ENCODE measurements around the gene MSTO1.
"Not testable (repeated sequence)": the region's sequence is repeated elsewhere in the genome, so short reads cannot be mapped to it uniquely, and the experiment has no call there.

Gene MSTO1

DNA sequence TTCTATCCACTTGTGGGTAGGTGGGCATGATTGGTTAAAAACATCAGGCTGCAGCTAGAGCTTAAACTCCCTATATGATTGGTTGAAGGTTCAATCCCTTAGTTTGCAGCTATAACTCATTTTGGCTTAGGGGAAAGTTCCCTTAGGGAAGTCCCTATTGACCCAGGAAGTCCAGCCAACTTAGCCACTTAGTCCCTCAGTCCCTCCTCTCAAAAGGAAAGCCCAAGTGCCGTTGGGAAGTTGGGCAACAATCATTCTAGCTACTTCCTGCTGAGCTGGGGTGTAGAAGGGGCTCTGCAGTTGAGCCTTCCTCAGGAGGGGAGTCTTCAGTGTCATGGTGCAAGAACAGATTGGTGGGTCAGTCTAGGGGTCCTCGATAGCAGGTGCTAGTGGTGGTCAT, 12.2 kb downstream of the MSTO1 start:
- no peak for DNase-seq (ENCODE audit: low spot score)

DNA sequence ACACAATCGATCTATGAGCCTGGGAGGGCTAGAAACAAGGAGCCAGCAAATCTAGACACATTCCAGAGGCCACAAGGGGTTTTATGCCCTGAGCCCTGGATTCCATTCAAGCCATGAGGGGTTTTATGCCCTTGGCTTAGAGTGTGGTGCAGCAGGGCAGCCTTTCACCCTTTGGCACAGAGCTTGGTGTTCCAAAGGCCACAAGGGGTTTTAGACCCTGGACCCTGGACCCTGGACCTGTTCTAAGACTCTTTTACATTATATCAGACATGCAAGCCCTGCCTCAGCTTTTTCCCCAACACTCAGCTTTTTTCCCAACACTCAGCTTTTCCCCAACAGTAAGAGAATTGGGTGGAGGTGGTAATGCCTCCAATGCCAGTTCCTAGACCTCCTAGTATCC, 13.3 kb downstream of the MSTO1 start:
- no peak for DNase-seq (ENCODE audit: low spot score)

DNA sequence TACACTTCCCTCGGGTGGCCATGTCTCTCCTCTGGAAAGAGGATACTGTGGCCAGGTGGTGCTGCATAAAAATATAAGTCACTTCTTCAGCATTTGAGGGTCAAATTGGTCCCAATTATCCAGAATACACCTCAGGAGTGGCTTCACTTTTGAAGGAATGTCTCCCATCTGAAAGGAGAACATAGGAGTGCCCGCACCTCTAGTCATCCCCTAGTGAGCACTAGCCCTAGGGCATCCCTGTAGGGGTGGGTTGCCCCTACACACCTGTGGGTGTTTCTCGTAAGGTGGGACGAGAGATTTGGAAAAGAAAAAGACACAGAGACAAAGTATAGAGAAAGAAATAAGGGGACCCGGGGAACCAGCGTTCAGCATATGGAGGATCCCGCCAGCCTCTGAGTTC, 16.4 kb downstream of the MSTO1 start:
- DNase-seq (ENCODE audit: low spot score) = not testable (repeated sequence)

DNA sequence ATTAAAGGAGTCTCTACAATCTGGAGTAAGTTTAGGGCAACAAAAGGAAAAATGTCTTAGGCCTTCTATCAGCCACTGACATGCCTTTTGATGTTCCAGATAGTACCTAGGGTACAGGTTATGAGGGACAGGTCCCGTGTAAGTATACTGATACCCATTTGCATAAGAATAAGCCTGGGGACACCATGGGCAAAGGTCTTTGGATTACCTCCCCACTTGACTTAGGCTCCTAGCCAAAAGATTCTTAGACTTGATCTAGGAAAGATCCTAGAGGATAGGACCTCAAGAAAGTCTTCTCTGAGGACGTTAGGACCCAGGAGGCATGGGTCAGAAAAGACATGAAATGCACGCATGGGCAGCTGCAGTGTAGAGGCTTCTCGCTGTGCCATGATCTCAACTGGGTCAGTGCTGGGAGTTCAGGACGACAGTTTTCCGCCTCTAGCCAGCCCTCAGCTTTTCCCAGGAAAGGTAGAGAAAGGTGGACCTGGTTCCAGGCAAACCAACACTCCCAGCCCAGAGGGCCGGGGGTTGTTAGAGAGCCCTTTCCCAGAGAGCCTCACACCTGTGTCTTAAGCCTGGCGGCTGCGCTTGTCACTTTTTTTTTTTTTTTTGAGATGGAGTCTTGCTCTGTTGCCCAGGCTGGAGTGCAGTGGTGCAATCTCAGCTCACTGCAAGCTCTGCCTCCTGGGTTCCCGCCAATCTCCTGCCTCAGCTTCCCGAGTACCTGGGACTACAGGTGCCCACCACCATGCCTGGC, 26.6 kb downstream of the MSTO1 start:
- no peak for DNase-seq (ENCODE audit: low spot score)

DNA sequence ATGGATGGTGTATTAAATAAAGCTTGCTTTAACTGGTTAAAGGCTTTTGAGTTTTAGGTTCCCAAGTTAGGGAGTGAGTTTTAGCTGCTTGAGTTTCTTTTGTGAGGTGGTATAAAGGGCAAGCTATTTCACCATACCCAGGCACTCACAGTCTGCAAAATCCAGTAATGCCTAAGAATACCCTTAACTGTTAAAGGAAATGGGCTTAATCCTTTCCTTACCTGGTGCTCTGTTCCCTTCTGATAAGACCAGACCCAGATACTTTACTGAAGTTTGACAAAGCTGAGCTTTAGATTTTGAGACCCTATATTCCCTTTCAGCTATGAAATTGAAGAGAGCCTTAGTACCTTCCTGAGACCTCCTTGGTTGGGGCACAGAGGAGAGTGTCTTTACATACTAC, 30.3 kb downstream of the MSTO1 start:
- DNase-seq (ENCODE audit: low spot score) = no peak

DNA sequence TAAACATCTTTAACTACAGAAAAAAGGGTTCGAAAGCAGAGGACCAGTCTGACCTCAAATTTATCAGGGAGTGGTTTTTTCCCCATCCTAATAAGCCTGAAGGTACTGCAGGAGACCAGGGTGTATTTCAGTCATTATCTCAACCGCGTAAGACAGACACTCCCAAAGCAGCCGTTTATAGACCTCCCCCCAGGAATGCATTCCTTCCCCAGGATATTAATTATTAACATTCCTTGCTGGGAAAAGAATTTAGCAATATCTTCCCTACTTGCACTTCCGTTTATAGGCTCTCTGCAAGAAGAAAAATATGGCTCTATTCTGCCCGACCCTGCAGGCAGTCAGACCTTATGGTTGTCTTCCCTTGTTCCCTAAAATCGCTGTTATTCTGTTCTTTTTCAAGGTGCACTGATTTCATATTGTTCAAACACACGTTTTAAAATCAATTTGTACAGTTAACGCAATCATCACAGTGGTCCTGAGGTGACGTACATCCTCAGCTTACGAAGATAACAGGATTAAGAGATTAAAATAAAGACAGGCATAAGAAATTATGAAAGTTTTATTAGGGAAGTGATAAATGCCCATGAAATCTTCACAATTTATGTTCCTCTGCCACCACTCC, 32.7 kb downstream of the MSTO1 start:
- DNase-seq (ENCODE audit: low spot score) = not testable (repeated sequence)

DNA sequence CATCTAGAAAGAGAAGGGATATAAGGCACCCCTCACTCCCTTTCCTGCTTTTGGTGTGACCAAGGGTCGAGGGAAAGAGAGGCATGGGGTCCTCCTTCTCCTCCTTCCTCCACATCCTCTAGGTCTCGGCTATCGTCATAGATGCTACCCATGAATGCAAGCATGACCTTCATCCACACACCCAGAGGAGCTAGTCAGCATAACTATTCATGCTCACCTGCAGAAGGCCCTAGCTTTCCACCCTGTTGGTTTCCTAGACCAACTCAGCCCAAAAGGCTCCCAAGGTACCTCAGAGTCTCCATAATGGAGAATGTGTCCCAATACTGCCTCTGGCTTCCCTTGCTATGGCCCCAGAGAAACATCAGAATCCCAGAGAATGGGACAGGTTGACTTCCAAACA, 33.2 kb downstream of the MSTO1 start:
- DNase-seq (ENCODE audit: low spot score) = no peak

DNA sequence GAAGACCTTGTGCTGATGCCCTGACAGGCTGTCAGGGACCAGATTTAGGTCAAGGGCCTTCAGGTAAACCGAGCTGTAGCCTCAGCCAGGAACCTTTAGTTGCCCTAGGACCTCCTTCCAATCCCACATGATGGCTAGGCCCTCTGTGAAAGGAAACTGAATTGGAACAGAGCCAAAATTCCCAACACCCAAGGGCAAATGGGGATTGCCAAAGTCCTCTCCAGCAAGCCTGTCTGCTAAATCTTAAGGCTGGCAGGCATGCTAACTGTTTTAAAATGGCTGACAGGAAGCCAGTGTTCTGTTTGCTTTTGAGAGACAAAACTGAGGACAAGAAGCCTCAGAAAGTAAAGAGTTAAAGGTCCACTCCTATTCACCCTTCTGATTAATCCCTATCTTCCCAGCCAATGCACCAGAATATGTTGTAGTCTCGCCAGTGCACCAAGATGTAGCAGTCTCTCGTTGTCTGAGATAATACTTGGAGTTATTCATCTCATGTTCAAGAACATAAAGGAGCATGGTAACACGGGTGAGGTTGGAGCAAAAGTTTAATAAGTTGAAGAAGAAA, 35.1 kb downstream of the MSTO1 start:
- no peak for DNase-seq (ENCODE audit: low spot score)

DNA sequence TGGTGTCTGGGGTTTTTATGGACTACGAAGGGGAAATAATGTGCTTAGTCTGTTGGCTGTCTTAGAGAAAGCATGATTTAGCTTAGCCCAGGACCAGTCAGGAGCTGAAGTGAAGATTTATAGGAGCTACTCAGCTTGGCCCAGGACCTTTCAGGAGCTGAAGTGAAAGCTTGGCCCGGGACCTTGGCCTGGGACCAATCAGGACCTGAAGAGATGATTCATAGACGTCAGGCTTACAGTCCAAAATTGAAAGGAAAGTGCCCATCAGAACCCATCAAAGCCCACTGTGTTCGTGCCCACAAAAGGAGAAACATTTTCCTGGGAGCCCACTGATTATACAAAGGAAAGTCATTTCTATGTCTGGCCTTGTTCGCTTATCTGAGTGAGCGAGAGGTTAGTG, 35.6 kb downstream of the MSTO1 start:
- no peak for DNase-seq (ENCODE audit: low spot score)

DNA sequence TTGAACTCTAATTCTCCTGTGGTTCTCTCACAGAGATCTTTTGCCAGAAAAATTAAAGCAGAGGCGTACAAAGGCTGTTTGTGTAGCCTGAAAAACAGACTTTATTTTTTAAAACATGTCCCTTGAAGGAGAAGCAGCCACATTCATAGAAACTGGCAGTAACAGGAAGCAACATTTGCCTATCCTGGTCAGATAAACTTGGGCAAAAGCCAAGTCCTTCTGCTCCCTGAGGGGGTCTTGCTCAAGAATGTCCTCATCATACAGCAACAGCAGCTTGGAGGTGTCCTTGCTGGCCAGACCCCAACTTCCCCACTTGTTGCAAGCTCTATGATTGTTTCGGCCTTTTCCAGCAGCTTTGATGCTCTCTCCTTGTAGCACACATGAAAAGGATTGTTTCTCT, 36.3 kb downstream of the MSTO1 start:
- DNase-seq (ENCODE audit: low spot score) = no peak

DNA sequence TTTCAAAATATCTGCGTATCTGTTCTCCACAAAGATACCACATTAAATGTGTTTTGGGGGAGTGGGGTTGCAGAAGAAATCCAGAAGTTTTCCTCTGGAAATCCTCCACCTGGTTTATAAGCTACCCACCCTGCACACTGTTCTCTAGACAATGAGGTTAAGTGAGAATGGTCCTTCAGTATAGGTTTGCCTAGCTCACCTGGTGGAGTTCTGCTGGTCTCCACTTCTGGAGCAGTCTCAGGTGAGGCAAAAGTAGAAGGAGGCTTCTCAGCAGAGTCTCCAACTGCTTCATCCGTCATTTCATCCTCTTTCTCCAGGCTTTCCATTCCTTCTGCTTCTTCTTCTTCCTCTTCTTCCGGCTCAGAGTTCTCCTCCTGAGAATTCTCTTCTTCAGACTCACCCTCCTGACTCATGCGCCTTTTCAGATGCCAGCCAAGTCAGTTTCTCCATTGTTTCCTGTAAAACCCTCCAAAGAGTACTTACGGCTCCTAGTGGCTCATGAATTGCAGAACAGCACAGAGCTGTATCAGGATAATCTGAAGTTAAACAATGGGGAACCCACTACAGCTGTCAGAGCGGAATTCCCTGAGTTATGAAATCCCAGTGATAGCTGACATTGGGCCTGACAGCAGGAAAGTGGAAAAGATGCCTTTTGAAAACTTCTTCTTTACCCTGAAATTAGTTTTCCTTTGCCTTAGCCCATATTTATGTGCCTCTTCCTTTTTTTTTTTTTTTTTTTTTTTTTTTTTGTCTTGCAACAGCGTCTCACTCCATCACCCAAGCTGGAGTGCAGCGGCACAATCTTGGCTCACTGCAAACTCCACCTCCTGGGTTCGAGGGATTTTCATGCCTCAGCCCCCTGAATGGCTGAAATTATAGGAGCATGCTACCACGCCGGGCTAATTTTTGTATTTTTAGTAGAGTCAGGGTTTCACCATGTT, 38.5 kb downstream of the MSTO1 start:
- DNase-seq (ENCODE audit: low spot score) = no peak

DNA sequence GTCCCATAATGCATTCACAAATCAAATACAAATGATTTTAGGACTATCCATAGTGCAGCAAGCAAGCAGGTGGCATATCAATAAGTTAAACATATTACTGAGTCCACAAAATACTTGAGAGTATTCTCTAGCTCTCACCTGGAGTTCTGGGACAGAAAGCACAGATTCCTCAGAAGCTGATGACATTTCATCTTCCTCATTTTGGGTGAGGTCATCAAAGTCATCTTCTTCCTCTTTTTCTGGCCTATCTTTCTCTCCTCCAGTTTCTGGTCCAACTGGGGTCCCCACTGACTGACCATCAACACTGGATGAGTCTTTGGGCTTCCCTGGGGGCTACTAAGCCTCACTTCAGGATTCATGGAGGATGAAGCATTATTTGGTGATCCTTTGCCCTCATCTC, 39.7 kb downstream of the MSTO1 start:
- no peak for DNase-seq (ENCODE audit: low spot score)

DNA sequence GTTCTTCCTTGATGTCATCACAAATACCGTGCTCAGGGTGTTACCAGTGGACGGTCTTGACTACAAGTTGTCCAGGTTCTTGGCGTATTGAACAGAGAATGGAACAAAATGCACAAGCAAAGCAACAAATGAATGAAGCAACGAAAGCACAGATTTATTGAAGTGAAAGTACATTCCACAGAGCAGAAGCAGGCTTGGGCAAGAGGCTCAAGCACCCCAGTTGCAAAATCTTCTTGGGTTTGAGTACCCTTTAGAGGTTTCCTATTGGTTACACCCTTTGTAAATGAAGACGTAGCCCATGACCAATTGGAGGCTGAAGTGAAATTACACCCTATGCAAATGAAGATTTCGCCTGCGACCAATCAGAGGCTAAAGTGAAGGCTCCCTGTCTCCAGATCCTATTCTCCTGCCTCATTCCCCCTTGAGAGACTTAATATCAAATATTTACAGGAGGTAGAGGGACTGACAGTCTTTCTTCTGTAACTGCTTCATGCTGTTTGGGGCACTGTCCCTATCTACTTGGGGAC, 40.3 kb downstream of the MSTO1 start:
- DNase-seq (ENCODE audit: low spot score) = no peak

DNA sequence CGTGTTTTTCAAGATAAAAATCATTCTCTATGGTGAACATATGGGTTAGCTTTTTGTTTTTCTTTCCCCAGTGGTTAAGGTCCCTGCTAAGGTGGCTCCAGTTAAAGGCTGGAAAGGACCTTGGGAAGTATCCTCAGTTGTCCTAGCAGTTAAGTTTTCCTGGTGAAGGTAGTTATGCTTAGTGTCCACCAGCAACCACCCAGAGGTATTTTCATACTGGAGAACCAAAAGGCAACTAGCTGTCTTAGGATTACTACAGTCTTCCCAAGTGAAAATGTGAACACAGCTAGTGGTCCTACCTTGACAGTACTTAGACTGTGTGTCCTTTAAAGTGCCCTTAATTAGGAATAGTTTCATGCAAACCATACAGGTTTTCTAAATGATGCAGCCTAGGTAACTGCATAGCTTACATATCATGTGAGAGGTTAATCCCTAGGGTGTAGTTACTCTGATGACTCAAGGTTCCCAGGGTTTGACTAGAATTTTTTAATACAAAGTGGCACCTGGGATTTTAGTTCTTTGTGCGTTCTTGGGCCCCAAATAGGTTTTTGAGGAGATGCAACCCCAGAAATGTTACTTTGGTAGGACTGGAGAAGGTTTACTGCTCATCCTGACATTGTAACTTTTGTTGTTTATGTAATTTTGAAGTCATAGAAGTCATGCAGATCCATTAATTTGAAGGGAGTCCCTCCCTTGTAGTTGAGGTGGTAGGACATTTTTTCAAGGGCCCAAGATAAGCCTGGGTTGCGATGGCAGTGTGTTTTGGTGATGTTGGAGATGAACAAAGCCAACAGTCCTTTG, 42.0 kb downstream of the MSTO1 start:
- DNase-seq (ENCODE audit: low spot score) = no peak

DNA sequence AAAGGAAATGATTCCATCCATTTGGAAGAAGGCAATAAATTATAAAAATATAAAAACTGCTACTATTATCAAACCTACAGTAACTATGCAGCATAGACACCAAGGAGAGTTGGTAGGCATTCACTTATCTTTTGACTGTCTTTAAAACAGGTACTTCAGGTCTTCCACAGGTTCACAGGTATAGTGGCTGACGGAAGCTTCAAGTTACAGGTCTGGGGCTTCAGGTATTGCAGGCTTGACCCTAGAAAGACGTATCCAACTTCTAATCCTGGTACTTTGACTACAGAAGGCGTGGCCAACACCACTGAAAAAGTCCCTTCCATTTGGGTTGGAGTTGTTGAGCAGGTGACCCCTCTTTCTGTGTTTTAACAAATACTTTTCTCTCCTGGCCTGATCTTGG, 42.9 kb downstream of the MSTO1 start:
- DNase-seq (ENCODE audit: low spot score) = no peak

DNA sequence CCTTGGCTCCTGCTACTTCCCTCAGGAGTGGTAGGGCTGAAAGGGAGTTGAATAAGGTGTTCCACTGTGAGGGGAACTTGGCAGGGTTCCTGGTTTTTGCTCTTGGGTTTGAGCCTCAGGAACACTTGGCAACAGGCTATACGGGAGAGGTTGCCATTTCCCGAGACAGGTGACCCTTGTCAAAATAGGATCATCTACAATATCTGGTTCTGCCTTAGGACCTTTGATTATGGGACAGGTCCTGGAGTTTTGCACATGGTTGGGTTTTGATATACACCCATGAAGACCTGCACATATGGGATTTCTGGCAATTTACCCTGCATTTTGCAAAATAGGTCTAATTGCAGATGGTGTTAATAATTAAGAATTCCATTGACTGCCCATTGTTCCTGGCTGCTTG, 47.4 kb downstream of the MSTO1 start:
- no peak for DNase-seq (ENCODE audit: low spot score)

DNA sequence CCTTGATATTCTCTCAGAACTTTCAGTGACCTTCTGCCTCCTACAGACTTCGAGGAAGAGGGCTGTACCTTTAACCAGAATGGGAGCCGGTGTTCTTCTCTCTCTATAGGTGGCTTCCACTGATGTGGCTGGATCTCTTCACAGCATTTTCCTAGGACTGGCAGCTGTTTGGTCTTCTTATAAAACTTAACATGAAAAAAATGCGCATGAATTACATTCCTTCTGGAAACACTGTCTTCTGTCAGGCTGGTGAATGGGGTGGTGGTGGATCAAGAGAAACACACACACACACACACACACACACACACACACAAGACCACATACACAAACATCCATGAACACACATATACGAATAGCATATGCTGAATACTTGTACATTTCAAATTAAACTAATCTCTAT, 51.2 kb downstream of the MSTO1 start:
- not testable (repeated sequence) for DNase-seq (ENCODE audit: low spot score)

Measured in germinal center (tissue), 1 donor.